Pulmonary artery endothelial cell (primary cell): Measurements from ENCODE around the gene RAB31. TPM values are rescaled to one million over a fixed set of nuclear protein-coding genes. Genes with fewer than 3 reads are reported as not detected.
A peak's percentile ranks its signal among the peaks of the same experiment; 100 is the strongest.

Source experiments
- DNase-seq: peaks from one replicate; pipeline ENCODE4 v3.0.0-alpha.2; 2011; ENCODE audit warnings: low read depth, low spot score
- total RNA-seq: library from RNA; depleted of rRNA; stranded (reverse); fragments of >200 nt; gene quantifications from 2 replicates; pipeline ENCODE4 v1.2.3, GENCODE V29; 2014

Gene RAB31
- total RNA-seq, 1 donor from 2014 or later: 32.7 TPM

DNA sequence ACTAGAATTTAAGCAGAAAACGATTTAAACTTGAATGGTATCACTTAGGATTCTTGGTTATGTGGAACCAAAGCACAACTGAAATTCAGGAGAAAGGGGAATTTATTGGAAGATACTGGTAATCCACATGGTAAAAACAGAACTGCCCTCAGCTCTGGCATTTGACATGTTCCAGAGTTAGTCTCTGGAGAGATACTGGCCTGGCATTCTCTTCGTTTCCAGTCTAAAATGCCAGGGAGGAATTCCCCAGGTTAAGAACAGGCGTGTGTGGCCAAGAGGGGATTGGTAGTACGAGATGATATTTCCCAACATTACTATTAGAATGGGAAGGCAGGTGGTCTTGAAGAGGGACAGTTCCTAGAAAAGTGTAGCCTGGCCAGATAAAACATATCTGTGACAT lies 109.2 kb downstream of the RAB31 start:
- DNase-seq: no peak

GRCh38 chr18:9817725-9818422 lies 109.8 kb downstream of the RAB31 start:
- no peak for DNase-seq

DNA sequence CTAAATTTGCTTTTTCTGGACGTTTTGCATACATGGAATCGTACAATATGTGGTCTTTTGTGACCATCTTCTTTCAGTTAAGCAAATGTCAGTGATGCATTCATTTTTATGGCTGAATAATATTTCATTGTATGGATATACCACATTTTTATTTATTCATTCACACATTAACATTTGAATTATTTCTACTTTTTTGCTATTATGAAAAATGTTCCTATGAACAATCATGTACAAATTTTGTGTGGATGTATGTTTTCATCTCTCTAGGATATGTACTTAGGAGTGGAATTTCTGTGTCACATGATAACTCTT lies 110.3 kb downstream of the RAB31 start:
- no peak for DNase-seq

GRCh38 chr18:9820127-9820526 lies 112.0 kb downstream of the RAB31 start:
- DNase-seq: no peak

GRCh38 chr18:9820719-9821118 lies 112.6 kb downstream of the RAB31 start:
- DNase-seq: no peak

DNA sequence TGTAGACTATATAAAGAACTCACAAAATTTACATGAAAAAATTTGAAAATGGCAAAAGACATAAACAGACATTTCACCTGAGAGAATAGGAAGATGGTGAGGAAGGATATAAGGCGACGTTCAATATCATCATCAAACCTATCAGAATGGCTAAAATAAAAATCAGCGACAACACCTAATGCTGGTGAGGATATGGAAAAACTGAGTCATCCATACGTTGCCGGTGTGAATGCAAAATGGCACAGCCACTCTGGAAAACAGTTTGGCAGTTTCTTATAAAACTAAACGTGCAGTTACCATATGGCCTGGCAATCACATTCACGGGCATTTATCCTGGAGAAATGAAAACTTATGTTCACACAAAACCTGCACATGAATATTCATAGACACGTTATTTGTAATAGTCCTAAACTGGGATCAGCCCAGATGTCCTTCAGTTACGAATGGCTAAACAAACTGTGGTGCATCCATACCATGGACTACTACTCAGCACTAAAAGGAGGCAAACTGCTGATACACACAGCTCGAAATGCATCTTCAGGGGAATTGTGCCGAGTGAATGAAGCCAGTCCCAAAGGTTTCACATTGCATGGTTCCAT lies 114.6 kb downstream of the RAB31 start:
- no peak for DNase-seq

DNA sequence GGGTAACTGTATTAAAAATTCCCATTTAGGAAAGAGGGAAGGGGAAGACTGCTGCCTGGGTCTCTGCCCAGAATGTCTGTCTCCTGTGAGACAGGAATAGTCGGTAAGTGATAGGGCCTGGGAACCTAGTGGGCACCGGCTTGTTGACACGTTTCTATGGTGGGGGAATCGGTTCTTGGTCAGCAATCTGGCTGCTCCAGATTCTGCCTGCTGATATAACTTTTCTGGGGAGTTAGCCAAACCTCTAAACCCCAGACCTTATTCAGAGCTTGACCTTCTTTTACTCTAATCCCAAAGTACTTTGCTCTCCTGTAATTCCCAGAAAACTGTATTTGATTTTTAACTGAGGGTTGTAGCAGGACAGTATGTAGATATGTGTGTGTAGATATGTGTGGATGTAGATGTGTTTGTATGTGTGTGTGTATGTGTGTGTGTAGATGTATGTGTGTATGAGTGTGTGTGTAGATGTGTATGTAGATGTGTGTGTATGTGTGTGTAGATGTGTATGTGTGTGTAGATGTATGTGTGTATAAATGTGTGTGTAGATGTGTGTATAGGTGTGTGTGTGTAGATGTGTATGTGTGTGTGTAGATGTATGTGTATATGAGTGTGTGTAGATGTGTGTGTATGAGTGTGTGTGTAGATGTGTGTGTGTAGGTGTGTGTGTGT lies 115.8 kb downstream of the RAB31 start:
- no peak for DNase-seq

GRCh38 chr18:9824474-9824832 lies 116.4 kb downstream of the RAB31 start:
- no peak for DNase-seq

- DNase-seq: no peak
These were observed 116.9 kb downstream of the RAB31 start for GRCh38 chr18:9824952-9825371.

GRCh38 chr18:9825571-9826073 lies 117.5 kb downstream of the RAB31 start:
- DNase-seq: peak; percentile 71

DNA sequence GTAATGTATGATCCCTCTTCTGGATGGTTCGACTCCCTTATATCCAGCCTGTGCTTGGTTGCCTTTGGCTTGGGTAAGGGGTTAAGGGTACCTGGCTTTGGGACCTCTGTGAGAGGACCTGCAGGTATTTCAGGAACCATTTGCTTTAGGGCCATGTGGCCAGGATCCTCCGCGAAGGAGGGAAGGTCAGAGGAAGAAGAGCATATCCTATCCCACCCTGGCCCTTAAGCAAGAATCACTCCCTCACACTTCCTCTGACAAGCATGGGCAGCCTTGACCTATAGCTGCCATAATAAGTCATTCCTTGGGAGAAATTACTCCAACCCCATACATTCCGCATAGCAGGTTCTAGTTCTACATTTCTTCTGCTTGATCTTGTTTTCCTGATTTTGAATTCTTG lies 118.6 kb downstream of the RAB31 start:
- DNase-seq: no peak

DNA sequence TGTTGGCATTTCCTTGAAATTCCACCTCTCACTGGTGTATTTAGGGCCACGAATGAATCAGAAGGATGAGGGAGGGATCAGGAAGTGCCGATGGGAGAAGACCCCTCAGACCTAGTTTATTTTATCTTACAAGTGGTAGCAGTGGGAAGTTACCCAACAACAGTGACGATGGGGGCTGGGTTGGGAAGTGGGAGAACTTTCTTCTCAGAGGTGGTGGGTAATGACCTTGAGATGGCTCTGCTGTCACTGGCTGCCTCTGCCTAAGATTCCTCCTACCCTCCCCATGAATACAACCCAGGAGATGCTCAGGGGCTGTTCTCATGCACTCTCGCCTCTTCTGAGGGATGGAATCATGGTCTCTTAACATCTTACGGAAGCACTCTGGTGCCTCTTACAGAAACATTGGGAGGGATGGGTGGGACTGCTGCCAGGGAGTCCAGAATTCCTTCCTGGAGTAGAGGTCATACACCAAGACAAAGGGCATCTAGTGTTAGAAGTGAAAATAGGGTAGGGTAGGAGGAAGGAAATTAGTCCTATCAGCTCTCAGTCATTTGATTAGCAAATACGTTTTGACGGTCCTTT lies 119.2 kb downstream of the RAB31 start:
- no peak for DNase-seq

GRCh38 chr18:9827793-9828505 lies 119.8 kb downstream of the RAB31 start:
- DNase-seq: peak; percentile 94

- DNase-seq: no peak
These were observed 120.7 kb downstream of the RAB31 start for GRCh38 chr18:9828506-9829396.

- no peak for DNase-seq
These were observed 121.3 kb downstream of the RAB31 start for GRCh38 chr18:9829397-9829712.

DNA sequence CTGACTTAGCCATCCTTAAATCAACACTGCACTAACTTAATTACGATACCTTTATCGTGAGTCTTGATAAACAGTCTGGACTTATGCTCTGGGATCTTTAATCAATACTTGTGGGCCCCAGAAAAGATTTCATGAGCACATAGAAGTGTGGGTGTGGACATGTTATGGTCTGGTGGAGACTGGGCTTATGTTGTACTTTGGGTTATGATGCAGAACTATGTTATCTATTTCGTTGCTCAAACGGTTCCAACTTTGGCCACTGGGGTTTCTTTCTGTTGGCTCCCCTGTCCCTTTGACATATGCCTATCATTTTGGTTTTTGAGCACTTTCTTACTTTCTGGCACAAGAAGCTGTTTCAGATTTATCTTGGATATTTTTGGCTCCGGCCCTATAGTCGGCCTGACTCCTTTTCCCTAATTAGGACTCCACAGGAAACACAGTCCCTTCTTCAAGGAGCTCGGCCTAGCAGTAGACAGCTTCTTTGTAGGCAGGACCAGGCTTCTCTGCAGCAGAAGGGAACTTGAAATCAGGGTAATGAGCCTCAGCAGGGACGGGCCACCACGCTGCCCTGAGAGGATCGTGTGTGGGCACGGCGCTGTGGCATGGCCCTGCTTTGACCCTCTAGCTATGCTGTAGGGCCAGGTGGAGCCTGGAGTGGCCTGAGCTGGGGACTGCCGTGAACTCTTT lies 123.1 kb downstream of the RAB31 start:
- no peak for DNase-seq

- DNase-seq: no peak
These were observed 123.7 kb downstream of the RAB31 start for GRCh38 chr18:9831723-9832199.

- DNase-seq: no peak
These were observed 124.8 kb downstream of the RAB31 start for GRCh38 chr18:9832871-9833270.

DNA sequence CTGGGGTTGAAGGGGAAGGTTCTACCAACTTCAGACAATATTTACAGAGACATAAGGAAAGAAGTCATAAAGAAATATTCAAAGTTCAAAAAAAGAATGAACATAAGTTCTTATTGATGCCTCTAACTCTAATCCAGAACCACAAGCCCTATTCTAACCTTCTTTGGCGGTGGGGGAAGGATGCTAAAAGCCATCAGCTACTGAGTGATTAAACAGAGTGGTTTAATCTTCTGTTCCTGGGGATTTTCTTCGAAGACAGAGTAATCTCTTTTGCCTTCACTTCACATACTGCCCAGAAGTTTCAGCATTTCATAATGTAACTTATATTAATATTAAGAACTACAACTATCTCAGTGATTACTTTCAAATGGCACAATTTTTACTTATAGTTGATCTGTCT lies 126.5 kb downstream of the RAB31 start:
- no peak for DNase-seq

DNA sequence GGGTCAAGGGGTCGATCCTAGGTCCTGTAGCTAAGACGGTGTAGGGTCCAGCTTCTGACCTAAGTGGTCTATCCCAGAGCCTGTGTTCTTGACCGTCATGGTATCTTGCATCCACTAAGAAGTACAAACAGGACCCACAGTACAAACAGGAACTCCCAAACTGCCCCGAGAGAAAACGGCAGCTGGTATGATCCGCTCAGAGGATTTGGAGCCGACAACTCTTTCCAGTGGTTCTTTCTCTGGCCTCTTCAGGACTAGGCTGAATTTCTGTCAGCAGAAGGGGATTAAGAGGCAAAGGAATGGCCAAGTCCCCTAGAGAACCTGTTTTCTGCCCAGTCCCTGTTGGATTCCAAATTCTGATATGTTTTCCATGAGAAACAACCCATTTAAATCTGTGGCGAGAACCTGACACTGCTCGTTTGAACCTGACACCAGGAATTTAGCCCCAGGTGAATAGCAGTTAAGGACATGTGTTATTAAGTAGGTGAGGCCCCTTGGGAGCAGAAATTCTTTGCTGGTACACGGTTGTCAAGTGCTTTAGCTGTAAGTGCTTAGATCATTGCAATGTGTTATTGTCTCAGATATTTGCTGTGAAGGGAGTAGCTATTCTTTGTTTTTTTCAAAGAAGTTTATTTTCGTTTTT lies 127.1 kb downstream of the RAB31 start:
- no peak for DNase-seq
